Forelimb muscle (tissue), 1 donor: ENCODE results near the gene ARHGAP5. TPM values are rescaled to one million over a fixed set of nuclear protein-coding genes. Genes with fewer than 3 reads are reported as not detected.

Experiments used
- polyA plus RNA-seq: library from polyadenylated mRNA; unstranded; fragments of 120-200 nt; gene quantifications from one replicate; pipeline ENCODE4 v1.2.1, GENCODE V29; 2013; ENCODE audit not compliant: insufficient read length

The ARHGAP5 gene
- polyA plus RNA-seq, 1 donor, result 38.6 TPM

Other genes starting within 250 kb of the ARHGAP5 start
- gene RNU6-7, start 124.7 kb downstream of the ARHGAP5 start, polyA plus RNA-seq, result not detected
- not detected for gene RNU6-8, start 126.0 kb downstream of the ARHGAP5 start, polyA plus RNA-seq